ENCODE data around the gene THSD4.

DNA sequence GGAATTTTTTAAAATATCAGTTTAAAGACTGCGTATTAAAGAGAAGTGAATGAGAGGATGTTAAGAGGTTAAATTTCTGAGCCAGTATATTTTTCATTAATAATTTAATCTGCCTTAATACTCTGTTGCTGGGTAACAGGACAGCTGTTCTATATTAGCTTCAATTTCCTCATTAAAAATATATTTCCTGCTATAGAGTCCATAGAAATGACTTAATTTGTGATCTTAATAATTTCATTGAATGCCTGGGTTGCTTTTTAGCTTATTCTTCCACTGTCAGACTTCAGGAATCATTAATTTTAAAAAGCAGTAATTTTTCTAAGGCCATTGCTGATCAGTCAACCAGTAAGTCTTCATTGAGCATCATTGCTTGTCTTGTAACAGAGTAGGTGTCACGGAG, 129.0 kb downstream of the THSD4 start:
- TF ChIP-seq, protein P1, sequence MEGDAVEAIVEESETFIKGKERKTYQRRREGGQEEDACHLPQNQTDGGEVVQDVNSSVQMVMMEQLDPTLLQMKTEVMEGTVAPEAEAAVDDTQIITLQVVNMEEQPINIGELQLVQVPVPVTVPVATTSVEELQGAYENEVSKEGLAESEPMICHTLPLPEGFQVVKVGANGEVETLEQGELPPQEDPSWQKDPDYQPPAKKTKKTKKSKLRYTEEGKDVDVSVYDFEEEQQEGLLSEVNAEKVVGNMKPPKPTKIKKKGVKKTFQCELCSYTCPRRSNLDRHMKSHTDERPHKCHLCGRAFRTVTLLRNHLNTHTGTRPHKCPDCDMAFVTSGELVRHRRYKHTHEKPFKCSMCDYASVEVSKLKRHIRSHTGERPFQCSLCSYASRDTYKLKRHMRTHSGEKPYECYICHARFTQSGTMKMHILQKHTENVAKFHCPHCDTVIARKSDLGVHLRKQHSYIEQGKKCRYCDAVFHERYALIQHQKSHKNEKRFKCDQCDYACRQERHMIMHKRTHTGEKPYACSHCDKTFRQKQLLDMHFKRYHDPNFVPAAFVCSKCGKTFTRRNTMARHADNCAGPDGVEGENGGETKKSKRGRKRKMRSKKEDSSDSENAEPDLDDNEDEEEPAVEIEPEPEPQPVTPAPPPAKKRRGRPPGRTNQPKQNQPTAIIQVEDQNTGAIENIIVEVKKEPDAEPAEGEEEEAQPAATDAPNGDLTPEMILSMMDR (conservative IDR thresholded peaks at IDR 0.05) = no peak
- no peak for TF ChIP-seq ZFX (IDR thresholded peaks at IDR 0.05)

Data from C4-2B (cell line).